IPS-20b (cell line): ENCODE data around the gene RTN4RL1.

Experiments used
- H3K27ac ChIP-seq: one replicate; pipeline ENCODE4 v1.5.1; 2013; ENCODE audit warnings: low read length
- H3K27me3 ChIP-seq: 2 replicates; pipeline ENCODE4 v1.6.1; 2013; ENCODE audit warnings: mild to moderate bottlenecking, low read length, inconsistent platforms; ENCODE audit not compliant: insufficient read depth
- H3K36me3 ChIP-seq: 2 replicates; pipeline ENCODE4 v1.6.1; 2013; ENCODE audit warnings: low read depth, mild to moderate bottlenecking, inconsistent platforms, low read length, moderate library complexity; ENCODE audit not compliant: insufficient read depth
- H3K4me1 ChIP-seq: 2 replicates; pipeline ENCODE4 v1.6.1; 2013; ENCODE audit warnings: mild to moderate bottlenecking, control low read depth, inconsistent platforms, low read length, moderate library complexity; ENCODE audit not compliant: insufficient read depth
- H3K4me3 ChIP-seq: 2 replicates; pipeline ENCODE4 v1.5.1; 2013; ENCODE audit warnings: mild to moderate bottlenecking, low read length, inconsistent platforms
- H3K9ac ChIP-seq: 2 replicates; pipeline ENCODE4 v1.6.1; 2013; ENCODE audit warnings: low read depth, mild to moderate bottlenecking, inconsistent platforms, low read length, moderate library complexity
- H3K9me3 ChIP-seq: 2 replicates; pipeline ENCODE4 v1.6.1; 2013; ENCODE audit warnings: mild to moderate bottlenecking, low read depth, low read length, inconsistent platforms; ENCODE audit not compliant: insufficient read depth

Gene RTN4RL1

GRCh38 chr17:2041561-2042389 lies 16.6 kb upstream of the RTN4RL1 start, which contains the start of gene OVCA2:
TSS of gene OVCA2 (plus strand) at chr17:2042022. CDS start at chr17:2042048, 26 bp downstream.
- Histone ChIP-seq H3K27ac (no peak within 1 kb of the TSS), H3K4me1 (no peaks in the 10 kb centered on the region), H3K36me3 (peaks cover 16% of the 10 kb centered on the region), H3K27me3 (no peaks in the 10 kb centered on the region; the same call in 1 of the 2 replicates), H3K9ac (peak within 1 kb of the TSS; percentile 78), H3K4me3 (peak within 1 kb of the TSS; percentile 78), H3K9me3 (no peaks in the 10 kb centered on the region)

- H3K36me3 ChIP-seq, result peaks cover 16% of the 10 kb centered on the region
- no peak overlapping the region for H3K27ac ChIP-seq
- H3K9me3 ChIP-seq, result no peaks in the 10 kb centered on the region
- peak overlapping the region; percentile 35; the same call in 1 of the 2 replicates for H3K9ac ChIP-seq
- peak overlapping the region; percentile 78; the same call in 1 of the 2 replicates for H3K4me3 ChIP-seq
- no peaks in the 10 kb centered on the region for H3K4me1 ChIP-seq
- H3K27me3 ChIP-seq, result no peaks in the 10 kb centered on the region; the same call in 1 of the 2 replicates
Observed at GRCh38 chr17:2040942-2041560, 15.9 kb upstream of the RTN4RL1 start.

GRCh38 chr17:2040219-2040827 lies 15.2 kb upstream of the RTN4RL1 start:
- Histone ChIP-seq H3K4me1 (no peaks in the 10 kb centered on the region), H3K36me3 (peaks cover 16% of the 10 kb centered on the region), H3K9me3 (no peaks in the 10 kb centered on the region), H3K27me3 (no peaks in the 10 kb centered on the region; the same call in 1 of the 2 replicates), H3K4me3 (no peak overlapping the region), H3K27ac (no peak overlapping the region), H3K9ac (no peak overlapping the region)

- Histone ChIP-seq H3K36me3 (peaks cover 4% of the 10 kb centered on the region; the same call in 1 of the 2 replicates), H3K9me3 (no peaks in the 10 kb centered on the region), H3K4me1 (no peaks in the 10 kb centered on the region), H3K4me3 (no peak overlapping the region), H3K9ac (no peak overlapping the region), H3K27ac (no peak overlapping the region), H3K27me3 (no peaks in the 10 kb centered on the region)
Observed at GRCh38 chr17:2037155-2037554, 12.0 kb upstream of the RTN4RL1 start.

- no peak overlapping the region for H3K27ac ChIP-seq
- no peaks in the 10 kb centered on the region for H3K4me1 ChIP-seq
- no peak overlapping the region for H3K9ac ChIP-seq
- H3K4me3 ChIP-seq, result no peak overlapping the region
- H3K27me3 ChIP-seq, result no peaks in the 10 kb centered on the region
- no peaks in the 10 kb centered on the region for H3K9me3 ChIP-seq
- H3K36me3 ChIP-seq, result peaks cover 4% of the 10 kb centered on the region; the same call in 1 of the 2 replicates
Observed at GRCh38 chr17:2035541-2036488, 10.7 kb upstream of the RTN4RL1 start.

- no peaks in the 10 kb centered on the region for H3K9me3 ChIP-seq
- no peak overlapping the region for H3K27ac ChIP-seq
- H3K9ac ChIP-seq, result no peak overlapping the region
- H3K27me3 ChIP-seq, result no peaks in the 10 kb centered on the region
- H3K4me3 ChIP-seq, result no peak overlapping the region
- no peaks in the 10 kb centered on the region for H3K4me1 ChIP-seq
- peaks cover 4% of the 10 kb centered on the region; the same call in 1 of the 2 replicates for H3K36me3 ChIP-seq
Observed at GRCh38 chr17:2034806-2035540, 9.8 kb upstream of the RTN4RL1 start.

GRCh38 chr17:2034157-2034556 lies 9.0 kb upstream of the RTN4RL1 start:
- Histone ChIP-seq H3K9ac (no peak overlapping the region), H3K27me3 (peaks cover 7% of the 10 kb centered on the region), H3K4me1 (no peaks in the 10 kb centered on the region), H3K4me3 (no peak overlapping the region), H3K36me3 (peaks cover 4% of the 10 kb centered on the region; the same call in 1 of the 2 replicates), H3K9me3 (no peaks in the 10 kb centered on the region), H3K27ac (no peak overlapping the region)

- Histone ChIP-seq H3K9ac (no peak overlapping the region), H3K36me3 (peaks cover 4% of the 10 kb centered on the region; the same call in 1 of the 2 replicates), H3K27me3 (peaks cover 17% of the 10 kb centered on the region), H3K4me3 (no peak overlapping the region), H3K27ac (no peak overlapping the region), H3K9me3 (no peaks in the 10 kb centered on the region), H3K4me1 (no peaks in the 10 kb centered on the region)
Observed at GRCh38 chr17:2033153-2033552, 8.0 kb upstream of the RTN4RL1 start.

GRCh38 chr17:2030779-2031163 lies 5.6 kb upstream of the RTN4RL1 start:
- no peak overlapping the region for H3K27ac ChIP-seq
- H3K27me3 ChIP-seq, result peaks cover 41% of the 10 kb centered on the region
- no peak overlapping the region for H3K9ac ChIP-seq
- H3K4me3 ChIP-seq, result peak overlapping the region; percentile 85; the same call in 1 of the 2 replicates
- no peaks in the 10 kb centered on the region for H3K4me1 ChIP-seq
- H3K9me3 ChIP-seq, result no peaks in the 10 kb centered on the region
- H3K36me3 ChIP-seq, result no peaks in the 10 kb centered on the region

GRCh38 chr17:2029911-2030778 lies 5.0 kb upstream of the RTN4RL1 start, which contains the start of gene DPH1:
TSS of gene DPH1 (plus strand) at chr17:2030153. CDS start at chr17:2030170, 17 bp downstream.
- Histone ChIP-seq H3K27me3 (peaks cover 47% of the 10 kb centered on the region), H3K27ac (no peak within 1 kb of the TSS), H3K4me3 (peak within 1 kb of the TSS; percentile 85), H3K36me3 (no peaks in the 10 kb centered on the region), H3K9me3 (no peaks in the 10 kb centered on the region), H3K9ac (peak within 1 kb of the TSS; percentile 73; the same call in 1 of the 2 replicates), H3K4me1 (no peaks in the 10 kb centered on the region)
